SK-N-SH (cell line): ENCODE results near the gene GOLGA6A. TPM values are rescaled to one million over a fixed set of nuclear protein-coding genes. Genes with fewer than 3 reads are reported as not detected.

Experiments
- CTCF ChIA-PET: fragments of 300-600, 350-600 bp; formaldehyde crosslinking; extraction: SDS; loops from one replicate; lab custom pipeline; 2021; lab: Yijun Ruan, JAX
- POLR2A ChIA-PET: fragments of 350-600 bp; sonication (Branson Sonifier 250); formaldehyde crosslinking; extraction: SDS; loops from one replicate; lab custom pipeline; 2020; ENCODE audit warnings: antibody characterized with exemption, inconsistent platforms; lab: Yijun Ruan, JAX
- DNase-seq: peaks from one replicate; pipeline ENCODE4 v3.0.0; 2012
- H2AFZ ChIP-seq: fragments of 200-600 bp; sonication (generic); 2 replicates; pipeline ENCODE4 v1.8.1; 2016; ENCODE audit warnings: antibody characterized with exemption, mild to moderate bottlenecking, low read depth
- H3F3A ChIP-seq: fragments of 200-600 bp; sonication (generic); replicated peaks from 2 replicates; pipeline ENCODE3; 2016; ENCODE audit warnings: antibody characterized with exemption, mild to moderate bottlenecking; ENCODE audit not compliant: insufficient read depth
- H3K27ac ChIP-seq, 2 experiments: fragments of 200-500 bp in 1 of 2; fragments of 200-600 bp in 1 of 2; sonication (Bioruptor generic) in 1 of 2; sonication (generic), shearing (Covaris generic) in 1 of 2; 2 replicates each; pipeline versions ENCODE4 v1.5.1 to v1.6.1; 2014 to 2016; ENCODE audit warnings: low read depth in 2 of 2, inconsistent platforms in 1 of 2, low read length in 1 of 2, mild to moderate bottlenecking in 1 of 2, mixed read lengths in 1 of 2
- H3K27me3 ChIP-seq: fragments of 200-600 bp; sonication (generic), shearing (Covaris generic); 2 replicates; pipeline ENCODE4 v1.6.1; 2016; ENCODE audit warnings: mixed run types; ENCODE audit not compliant: insufficient read depth
- H3K36me3 ChIP-seq, 2 experiments: fragments of 200-500 bp in 1 of 2; fragments of 200-600 bp in 1 of 2; sonication (Bioruptor generic) in 1 of 2; sonication (generic) in 1 of 2; replicated peaks in 1 of 2; 2 replicates each; pipeline versions ENCODE3 to v1.5.1; 2014 to 2016; ENCODE audit warnings: low read length in 1 of 2, mild to moderate bottlenecking in 1 of 2; ENCODE audit not compliant: insufficient read depth in 2 of 2, control insufficient read depth in 1 of 2
- H3K4me1 ChIP-seq, 2 experiments: fragments of 200-500 bp in 1 of 2; fragments of 200-600 bp in 1 of 2; sonication (Bioruptor generic) in 1 of 2; sonication (generic), shearing (Covaris generic) in 1 of 2; 2 replicates each; pipeline versions ENCODE4 v1.5.1 to v1.6.1; 2014 to 2016; ENCODE audit warnings: low read depth in 1 of 2, low read length in 1 of 2, mixed run types in 1 of 2; ENCODE audit not compliant: insufficient read depth in 2 of 2, control insufficient read depth in 1 of 2
- H3K4me2 ChIP-seq: fragments of 200-600 bp; sonication (generic), shearing (Covaris generic); 2 replicates; pipeline ENCODE4 v1.6.1; 2017; ENCODE audit warnings: mixed run types
- H3K4me3 ChIP-seq, 2 experiments: fragments of 200-500 bp in 1 of 2; fragments of 200-600 bp in 1 of 2; sonication (Bioruptor generic) in 1 of 2; sonication (generic), shearing (Covaris generic) in 1 of 2; 2 replicates each; pipeline versions ENCODE4 v1.5.1 to v1.8.1; 2014 to 2016; ENCODE audit warnings: low read depth in 2 of 2, inconsistent platforms in 1 of 2, low read length in 1 of 2, mild to moderate bottlenecking in 1 of 2, mixed read lengths in 1 of 2, moderate library complexity in 1 of 2
- H3K79me2 ChIP-seq: fragments of 200-600 bp; sonication (generic); 2 replicates; pipeline ENCODE4 v1.8.1; 2017; ENCODE audit warnings: mild to moderate bottlenecking; ENCODE audit not compliant: insufficient read depth
- H3K9ac ChIP-seq: fragments of 200-600 bp; sonication (generic); 2 replicates; pipeline ENCODE4 v1.6.1; 2017; ENCODE audit warnings: mixed run types
- H3K9me2 ChIP-seq: fragments of 200-600 bp; sonication (generic); 2 replicates; pipeline ENCODE4 v1.6.1; 2017; ENCODE audit warnings: mixed run types
- H3K9me3 ChIP-seq: fragments of 200-600 bp; sonication (generic); 2 replicates; pipeline ENCODE4 v1.6.1; 2017; ENCODE audit warnings: mixed run types, mild to moderate bottlenecking, moderate library complexity
- H4K20me1 ChIP-seq: fragments of 200-600 bp; sonication (generic); 2 replicates; pipeline ENCODE4 v1.6.1; 2017; ENCODE audit warnings: mild to moderate bottlenecking, mixed run types; ENCODE audit not compliant: insufficient read depth
- ELF1 ChIP-seq: IDR thresholded peaks from 2 replicates; pipeline ENCODE4 v1.4.0; 2012
- EP300 ChIP-seq, 2 experiments: IDR thresholded peaks; 2 replicates each; pipeline versions ENCODE4 v1.4.0 to v1.6.1; 2012; ENCODE audit warnings: borderline replicate concordance in 1 of 2, low read depth in 1 of 2, low read length in 1 of 2
- FOSL2 ChIP-seq: IDR thresholded peaks from 2 replicates; pipeline ENCODE4 v1.4.0; 2012; ENCODE audit warnings: low read depth, mild to moderate bottlenecking, moderate library complexity, borderline replicate concordance
- FOXJ3 ChIP-seq: sonication (generic); formaldehyde crosslinking; IDR thresholded peaks from 2 replicates; pipeline ENCODE4 v1.5.1; 2020; ENCODE audit warnings: mild to moderate bottlenecking, missing genetic modification reagents
- GABPA ChIP-seq: IDR thresholded peaks from 2 replicates; pipeline ENCODE4 v1.4.0; 2012; ENCODE audit warnings: low read depth, mild to moderate bottlenecking
- JUND ChIP-seq: IDR thresholded peaks from 2 replicates; pipeline ENCODE4 v1.4.0; 2012
- MAX ChIP-seq: IDR thresholded peaks from 2 replicates; pipeline ENCODE4 v1.4.0; 2012; ENCODE audit warnings: low read depth
- MXI1 ChIP-seq: IDR thresholded peaks from 2 replicates; pipeline ENCODE4 v1.6.1; 2012; ENCODE audit warnings: mild to moderate bottlenecking, low read depth, low read length, improper control_type of control experiment
- NFIC ChIP-seq: IDR thresholded peaks from 2 replicates; pipeline ENCODE4 v1.4.0; 2012; ENCODE audit warnings: borderline replicate concordance
- NRF1 ChIP-seq: IDR thresholded peaks from 2 replicates; pipeline ENCODE4 v1.6.1; 2012; ENCODE audit warnings: low read depth, mild to moderate bottlenecking, low read length
- RAD21 ChIP-seq: IDR thresholded peaks from 2 replicates; pipeline ENCODE4 v1.6.1; 2012; ENCODE audit warnings: mild to moderate bottlenecking, low read length
- RFX5 ChIP-seq: IDR thresholded peaks from 2 replicates; pipeline ENCODE4 v1.6.1; 2012; ENCODE audit warnings: mild to moderate bottlenecking, improper control_type of control experiment, low read length
- RXRA ChIP-seq: IDR thresholded peaks from 2 replicates; pipeline ENCODE4 v1.4.0; 2012; ENCODE audit warnings: low read depth, mild to moderate bottlenecking, borderline replicate concordance
- SIN3A ChIP-seq: IDR thresholded peaks from 2 replicates; pipeline ENCODE4 v1.6.1; 2012; ENCODE audit warnings: low read depth, mild to moderate bottlenecking, low read length, moderate library complexity, borderline replicate concordance
- SMC3 ChIP-seq: IDR thresholded peaks from 2 replicates; pipeline ENCODE4 v1.6.1; 2012; ENCODE audit warnings: low read depth, low read length, improper control_type of control experiment
- TAF1 ChIP-seq: IDR thresholded peaks from 2 replicates; pipeline ENCODE4 v1.6.1; 2012; ENCODE audit warnings: low read depth, mild to moderate bottlenecking, low read length, moderate library complexity, borderline replicate concordance
- YY1 ChIP-seq: IDR thresholded peaks from 2 replicates; pipeline ENCODE4 v1.4.0; 2012; ENCODE audit warnings: low read depth, mild to moderate bottlenecking
- WGBS: methylation state at CpG from one replicate; pipeline ENCODE4 v1.1.6; 2017; ENCODE audit warnings: low lambda C conversion rate; 5-methylcytosine and 5-hydroxymethylcytosine counted together
- polyA plus RNA-seq, 3 experiments: library from polyadenylated mRNA; depleted of rRNA; stranded (reverse); fragments of >200 nt; gene quantifications; 2 replicates each; pipeline ENCODE4 v1.2.3, GENCODE V29; 2012

GOLGA6A gene
- polyA plus RNA-seq, 1 of the 3 experiments (the other 2 are of a cell fraction), result not detected

DNA sequence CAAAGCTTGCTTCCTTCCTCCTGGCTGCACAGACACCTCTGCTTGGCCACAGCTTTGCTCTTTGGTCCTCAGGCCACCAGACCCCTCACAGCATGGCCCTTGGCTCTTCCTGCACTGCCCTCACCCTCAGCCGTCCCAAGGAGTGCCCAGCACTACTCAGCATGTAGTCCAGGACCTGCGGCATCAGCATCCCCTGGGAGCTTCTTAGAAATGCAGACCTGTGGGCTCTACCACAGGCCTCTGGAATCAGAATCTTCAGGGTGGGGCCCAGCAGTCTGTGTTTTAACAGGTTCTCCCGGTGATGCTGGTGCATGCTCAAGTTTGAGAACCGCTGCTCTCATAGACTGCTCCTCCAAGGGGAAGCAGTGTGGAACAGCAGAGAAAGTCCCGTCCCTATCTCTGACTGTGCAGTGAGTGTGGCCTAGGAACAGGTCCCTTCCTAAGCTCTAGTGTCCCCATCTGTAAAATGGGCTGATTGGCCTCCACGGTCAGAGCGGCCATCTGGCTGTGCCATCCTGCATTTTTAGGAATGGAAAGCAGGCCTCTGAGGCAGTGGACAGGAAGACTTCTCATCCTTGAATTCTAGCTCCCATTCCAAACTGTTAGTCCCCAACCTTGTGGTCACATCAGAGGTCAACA, 36.6 kb downstream of the GOLGA6A start:
- TF ChIP-seq RXRA, result no peak
- no peak for TF ChIP-seq JUND
- no peak for TF ChIP-seq GABPA
- TF ChIP-seq NRF1, result no peak
- no peak for TF ChIP-seq ELF1
- TF ChIP-seq YY1, result no peak
- TF ChIP-seq SIN3A, result no peak
- no peak for TF ChIP-seq MAX
- TF ChIP-seq, all 33 proteins: peak for 0
- no peaks in the 10 kb centered on the region for H4K20me1 ChIP-seq
- POLR2A ChIA-PET, result no interaction called here
- peaks cover 7 to 10% of the 10 kb centered on the region in 2 experiments; a peak in 2 of 4 replicates for H3K4me1 ChIP-seq
- H2AFZ ChIP-seq, result no peak overlapping the region
- peaks cover 2% of the 10 kb centered on the region for H3F3A ChIP-seq
- peaks cover 0 to 15% of the 10 kb centered on the region in 2 experiments for H3K36me3 ChIP-seq
- no peak overlapping the region for H3K4me3 ChIP-seq
- no peak overlapping the region for H3K4me2 ChIP-seq
- no peaks in the 10 kb centered on the region for H3K79me2 ChIP-seq
- no peaks in the 10 kb centered on the region for H3K27me3 ChIP-seq
- H3K9ac ChIP-seq, result no peak overlapping the region
- 88% methylated on average over 6 of the region's 7 CpGs for WGBS
- no peak for DNase-seq
- no peak overlapping the region for H3K27ac ChIP-seq
- CTCF ChIA-PET, result interaction anchor here (1.0 to 17.5 kb wide), 5 partner anchors 9 to 281 kb away, joined by 3 to 339 read pairs (median 25); no protein-coding TSS in a partner anchor
- no peaks in the 10 kb centered on the region for H3K9me2 ChIP-seq
- no peaks in the 10 kb centered on the region for H3K9me3 ChIP-seq

DNA sequence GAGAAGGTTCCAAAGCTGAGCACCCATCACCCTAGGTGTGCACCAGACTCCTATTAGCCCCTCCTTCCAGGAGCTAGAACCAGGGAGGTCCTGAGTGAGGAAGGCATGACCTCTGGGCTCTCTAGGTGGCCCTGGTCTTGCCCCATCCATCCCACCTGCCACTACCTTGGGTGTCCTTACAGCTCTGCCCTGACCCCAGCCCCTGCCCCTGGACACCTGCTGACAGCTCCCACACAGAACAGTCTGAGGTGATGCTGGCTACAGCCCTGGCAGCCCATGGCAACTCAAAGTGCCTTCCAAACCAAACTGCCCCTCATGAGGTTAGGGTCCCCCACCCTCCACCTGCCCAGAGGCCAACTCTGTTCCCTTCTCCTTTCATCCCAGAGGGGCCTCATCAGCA, 37.2 kb downstream of the GOLGA6A start:
- Histone ChIP-seq H3K27me3 (no peaks in the 10 kb centered on the region), H2AFZ (no peak overlapping the region), H3K4me3 (no peak overlapping the region), H3K4me2 (no peak overlapping the region), H3K36me3 (peaks cover 0 to 15% of the 10 kb centered on the region in 2 experiments), H4K20me1 (no peaks in the 10 kb centered on the region), H3K79me2 (no peaks in the 10 kb centered on the region), H3K4me1 (peaks cover 6 to 10% of the 10 kb centered on the region in 2 experiments; a peak in 2 of 4 replicates), H3K9me2 (no peaks in the 10 kb centered on the region), H3K27ac (no peak overlapping the region), H3F3A (no peaks in the 10 kb centered on the region), H3K9ac (no peak overlapping the region), H3K9me3 (no peaks in the 10 kb centered on the region)
- DNase-seq, result no peak
- ChIA-PET POLR2A (no interaction called here), CTCF (interaction anchor here (1.2 to 17.5 kb wide), 4 partner anchors 9 to 282 kb away, joined by 5 to 339 read pairs (median 152); no protein-coding TSS in a partner anchor)
- TF ChIP-seq RFX5 (no peak), JUND (no peak), EP300 (IDR thresholded peaks at IDR 0.05; ENCODE audit: borderline replicate concordance in 1 of 2, low read depth in 1 of 2, low read length in 1 of 2) (no peak), TAF1 (no peak), MXI1 (no peak), SIN3A (no peak), SMC3 (no peak), FOXJ3 (CRISPR knock-in tag) (no peak), RAD21 (no peak), FOSL2 (no peak), RXRA (no peak), NFIC (no peak)
